Common myeloid progenitor, CD34-positive (primary cell): ENCODE measurements around the gene ATL1.

Experiments
- CTCF ChIA-PET: fragments of 350-600 bp; sonication (Branson Sonifier 250); formaldehyde crosslinking; loops from one replicate; lab custom pipeline; 2021; ENCODE audit warnings: antibody characterized with exemption; lab: Charles Lee
- POLR2A ChIA-PET: fragments of 350-600 bp; sonication (Branson Sonifier 250); formaldehyde crosslinking; loops from one replicate; lab custom pipeline; 2021; ENCODE audit warnings: antibody characterized with exemption; lab: Charles Lee
- DNase-seq, 3 donors: peaks; one replicate each; pipeline versions ENCODE4 v3.0.0 to v3.0.0-alpha.2; 2013
- H3K27ac ChIP-seq, 2 experiments: 1 replicate in 1 of 2; 2 replicates in 1 of 2; pipeline ENCODE4 v1.7.0; 2013; ENCODE audit warnings: inconsistent platforms in 2 of 2, low read length in 2 of 2, mild to moderate bottlenecking in 2 of 2, low read depth in 1 of 2, moderate library complexity in 1 of 2; ENCODE audit not compliant: severe bottlenecking in 2 of 2, insufficient read depth in 1 of 2, poor library complexity in 1 of 2
- H3K27me3 ChIP-seq, 5 experiments: replicated peaks in 2 of 5; 1 replicate in 3 of 5; 2 replicates in 2 of 5; pipeline versions ENCODE4 v1.6.1 to v1.7.0; 2013; ENCODE audit warnings: low read length in 4 of 5, mild to moderate bottlenecking in 2 of 5, moderate library complexity in 2 of 5, inconsistent platforms in 1 of 5; ENCODE audit not compliant: insufficient read depth in 5 of 5, control insufficient read depth in 4 of 5
- H3K36me3 ChIP-seq, 4 experiments: 1 replicate in 2 of 4; 2 replicates in 2 of 4; pipeline versions ENCODE4 v1.6.1 to v1.7.0; 2013; ENCODE audit warnings: low read length in 3 of 4, control low read depth in 1 of 4, mild to moderate bottlenecking in 1 of 4; ENCODE audit not compliant: control insufficient read depth in 4 of 4, insufficient read depth in 4 of 4
- H3K4me1 ChIP-seq, 4 experiments: 1 replicate in 3 of 4; 2 replicates in 1 of 4; pipeline versions ENCODE4 v1.6.1 to v1.7.1; 2013; ENCODE audit warnings: low read length in 3 of 4, mild to moderate bottlenecking in 3 of 4, control low read depth in 1 of 4, inconsistent platforms in 1 of 4, moderate library complexity in 1 of 4; ENCODE audit not compliant: control insufficient read depth in 4 of 4, insufficient read depth in 4 of 4; ENCODE audit errors: control extremely low read depth in 1 of 4
- H3K4me3 ChIP-seq, 7 experiments: 1 replicate in 4 of 7; 2 replicates in 3 of 7; pipeline versions ENCODE4 v1.5.1 to v1.7.0; 2013; ENCODE audit warnings: mild to moderate bottlenecking in 7 of 7, low read length in 6 of 7, moderate library complexity in 6 of 7, inconsistent platforms in 2 of 7, low read depth in 2 of 7, control low read depth in 1 of 7; ENCODE audit not compliant: insufficient read depth in 4 of 7, control insufficient read depth in 1 of 7; ENCODE audit errors: extremely low read depth in 1 of 7
- H3K9me3 ChIP-seq, 5 experiments: 1 replicate in 4 of 5; 2 replicates in 1 of 5; pipeline versions ENCODE4 v1.6.1 to v1.7.1; 2013; ENCODE audit warnings: low read length in 4 of 5, mild to moderate bottlenecking in 2 of 5, inconsistent platforms in 1 of 5, low read depth in 1 of 5, moderate library complexity in 1 of 5; ENCODE audit not compliant: control insufficient read depth in 4 of 5, insufficient read depth in 2 of 5; ENCODE audit errors: control extremely low read depth in 1 of 5
- WGBS: methylation state at CpG from one replicate; pipeline ENCODE4 v1.1.5; 2013; ENCODE audit not compliant: insufficient coverage; 5-methylcytosine and 5-hydroxymethylcytosine counted together

The ATL1 gene

DNA sequence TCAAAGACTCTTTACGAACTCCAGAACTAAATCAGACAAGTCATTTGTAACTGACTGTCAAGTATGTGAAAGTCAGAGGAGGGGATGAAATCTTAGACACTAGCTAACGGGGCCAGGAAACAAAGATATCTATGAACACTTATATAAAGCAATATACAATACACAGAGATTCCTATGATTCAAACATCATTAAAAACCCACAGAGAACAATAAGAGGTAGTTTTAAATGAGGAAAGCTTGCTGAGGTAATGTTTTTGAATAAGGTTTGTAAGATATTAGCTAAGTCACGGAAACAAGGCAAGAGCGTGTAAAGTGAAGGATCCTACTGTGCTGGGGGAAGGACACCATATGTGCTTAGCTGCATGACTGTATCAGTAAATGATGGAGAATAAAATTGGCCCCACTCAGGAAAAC, 71.5 kb downstream of the ATL1 start:
- no peak overlapping the region for H3K4me3 ChIP-seq
- H3K36me3 ChIP-seq, result peaks cover 0 to 24% (median 8%) of the 10 kb centered on the region in 4 experiments
- no peaks in the 10 kb centered on the region for H3K27me3 ChIP-seq
- DNase-seq, result no peak
- 100% methylated on average over 2 of the region's 4 CpGs for WGBS
- H3K4me1 ChIP-seq, result no peaks in the 10 kb centered on the region
- no peaks in the 10 kb centered on the region for H3K9me3 ChIP-seq
- POLR2A ChIA-PET, result interaction anchor here (0.6 kb wide), 1 partner anchor 77 kb away, joined by 4 read pairs; no protein-coding TSS in a partner anchor
- CTCF ChIA-PET, result interaction anchor here (1.2 to 1.4 kb wide), 3 partner anchors 11 to 14 kb away, joined by 3 to 4 read pairs (median 3); no protein-coding TSS in a partner anchor
- H3K27ac ChIP-seq, result no peak overlapping the region

DNA sequence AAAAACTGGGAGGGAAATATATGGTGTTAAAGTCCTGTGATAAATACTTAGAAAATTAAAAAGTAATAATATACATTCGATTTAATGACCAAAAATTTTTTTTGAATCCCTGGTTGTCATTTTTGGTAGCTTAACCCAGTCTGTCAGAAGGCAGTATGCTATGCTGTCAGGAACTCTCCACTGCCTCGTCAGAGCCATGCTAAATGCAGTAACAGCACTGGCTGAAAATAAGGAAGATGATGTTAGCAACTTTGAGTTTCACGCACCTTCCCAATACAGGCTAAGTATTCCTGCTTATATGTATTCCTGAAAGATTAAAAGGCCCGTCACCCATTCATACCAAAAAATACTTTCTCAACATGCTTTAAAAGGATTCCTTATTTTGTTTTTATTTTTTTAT, 74.0 kb downstream of the ATL1 start:
- CTCF ChIA-PET, result interaction anchor here (1.0 to 2.0 kb wide), 3 partner anchors 14 to 81 kb away, joined by 3 to 5 read pairs (median 5); no protein-coding TSS in a partner anchor
- WGBS, result 100% methylated on average over 1 of the region's 4 CpGs

DNA sequence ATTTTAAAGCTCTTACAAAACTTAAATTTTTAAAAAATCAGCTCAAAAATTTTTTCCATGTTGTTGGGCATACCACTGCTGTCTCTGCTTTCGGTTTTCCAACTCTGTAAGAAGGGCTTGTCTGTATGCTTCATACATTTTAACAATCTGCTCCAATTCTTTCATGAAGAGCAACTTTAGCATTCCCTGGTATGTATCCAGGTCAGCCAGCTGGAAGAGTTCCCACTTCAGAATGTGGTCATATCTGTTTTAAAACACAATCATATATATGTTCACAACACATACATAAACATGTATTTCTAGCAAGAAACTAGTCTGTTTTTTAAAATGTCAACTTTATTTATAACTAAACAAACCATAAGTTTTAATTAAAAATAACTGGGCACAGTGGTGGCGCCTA, 75.2 kb downstream of the ATL1 start:
- Histone ChIP-seq H3K4me1 (no peaks in the 10 kb centered on the region), H3K36me3 (peaks cover 3 to 18% (median 12%) of the 10 kb centered on the region in 4 experiments), H3K27me3 (no peaks in the 10 kb centered on the region), H3K27ac (no peak overlapping the region), H3K9me3 (no peaks in the 10 kb centered on the region), H3K4me3 (no peak overlapping the region)
- WGBS, result 100% methylated on average over 1 of the region's 2 CpGs
- CTCF ChIA-PET, result interaction anchor here (2.0 kb wide), 1 partner anchor 79 kb away, joined by 5 read pairs; no protein-coding TSS in a partner anchor
- no peak for DNase-seq
- POLR2A ChIA-PET, result no interaction called here

More for the DNA sequence above, 74.0 kb downstream of the ATL1 start:
- DNase-seq, result no peak
- Histone ChIP-seq H3K27me3 (no peaks in the 10 kb centered on the region), H3K9me3 (no peaks in the 10 kb centered on the region), H3K36me3 (peaks cover 3 to 16% (median 12%) of the 10 kb centered on the region in 4 experiments), H3K4me3 (no peak overlapping the region), H3K4me1 (no peaks in the 10 kb centered on the region), H3K27ac (no peak overlapping the region)
- POLR2A ChIA-PET, result no interaction called here

DNA sequence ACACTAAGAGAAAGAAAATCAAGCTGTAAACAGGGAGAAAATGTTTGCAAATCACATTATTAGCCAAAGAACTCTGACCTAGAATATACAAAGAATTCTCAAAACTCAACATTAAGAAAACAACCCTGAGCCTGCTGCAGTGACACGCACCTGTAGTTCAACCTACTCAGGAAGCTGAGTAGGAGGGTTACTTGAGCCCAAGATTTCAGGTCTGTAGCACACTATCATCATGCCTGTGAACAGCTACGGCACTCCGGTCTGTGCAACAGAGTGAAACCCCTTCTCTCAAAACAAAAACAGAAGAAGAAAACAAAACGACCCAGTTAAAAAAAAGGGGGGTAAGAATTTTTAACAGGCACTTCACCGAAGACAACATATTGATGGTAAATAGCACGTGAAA, 87.3 kb downstream of the ATL1 start:
- H3K4me3 ChIP-seq, result no peak overlapping the region
- no peak for DNase-seq
- H3K4me1 ChIP-seq, result no peaks in the 10 kb centered on the region
- no peak overlapping the region for H3K27ac ChIP-seq
- peaks cover 0 to 10% (median 6%) of the 10 kb centered on the region in 4 experiments for H3K36me3 ChIP-seq
- ChIA-PET CTCF (interaction anchor here (1.2 kb wide), 1 partner anchor 19 kb away, joined by 3 read pairs; no protein-coding TSS in a partner anchor), POLR2A (no interaction called here)
- H3K27me3 ChIP-seq, result no peaks in the 10 kb centered on the region
- 88% methylated on average over 4 of the region's 6 CpGs for WGBS
- H3K9me3 ChIP-seq, result no peaks in the 10 kb centered on the region

DNA sequence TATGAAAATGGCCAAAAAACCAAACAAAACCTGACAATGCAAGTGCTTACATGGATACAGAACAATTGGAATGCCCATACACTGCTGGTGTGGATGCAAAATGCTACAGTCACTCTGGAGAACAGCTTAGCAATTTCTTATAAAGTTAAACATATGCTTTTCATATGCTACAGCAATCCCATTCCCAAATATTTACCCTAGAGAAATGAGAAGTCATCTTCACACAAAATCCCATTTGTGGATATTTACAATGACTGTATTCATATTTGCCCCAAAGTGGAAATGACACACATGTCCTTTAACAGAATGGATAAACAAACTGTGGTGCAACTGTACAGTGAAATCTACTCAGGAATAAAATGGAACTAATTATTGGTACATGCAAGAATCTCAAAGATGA, 87.8 kb downstream of the ATL1 start:
- CTCF ChIA-PET, result no interaction called here
- Histone ChIP-seq H3K4me1 (no peaks in the 10 kb centered on the region), H3K4me3 (no peak overlapping the region), H3K36me3 (peaks cover 0 to 10% (median 6%) of the 10 kb centered on the region in 4 experiments), H3K27me3 (no peaks in the 10 kb centered on the region), H3K9me3 (no peaks in the 10 kb centered on the region), H3K27ac (no peak overlapping the region)
- POLR2A ChIA-PET, result no interaction called here
- DNase-seq, result no peak

DNA sequence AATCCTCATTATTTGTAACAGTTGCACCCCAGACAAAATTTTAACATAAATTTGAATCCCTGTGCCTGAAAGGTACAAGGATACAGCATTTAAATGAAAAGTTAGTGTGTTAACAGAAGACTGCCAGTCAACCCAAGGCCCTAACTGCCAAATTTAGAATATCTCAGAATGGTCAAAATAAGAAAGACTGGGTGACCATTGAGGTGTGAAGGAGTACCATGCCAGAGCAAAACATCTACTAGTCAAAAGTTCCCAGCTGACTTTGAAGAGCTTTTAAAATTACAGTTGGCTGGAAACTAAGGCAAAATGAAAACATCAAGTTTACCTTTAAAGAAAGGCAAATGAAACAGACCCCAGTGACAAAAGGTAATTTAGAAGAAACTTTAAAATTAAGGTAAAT, 89.7 kb downstream of the ATL1 start:
- Histone ChIP-seq H3K36me3 (peaks cover 0 to 5% (median 0%) of the 10 kb centered on the region in 4 experiments), H3K4me1 (no peaks in the 10 kb centered on the region), H3K4me3 (no peak overlapping the region), H3K27ac (no peak overlapping the region), H3K9me3 (no peaks in the 10 kb centered on the region), H3K27me3 (no peaks in the 10 kb centered on the region)
- POLR2A ChIA-PET, result no interaction called here
- DNase-seq, result no peak
- CTCF ChIA-PET, result interaction anchor here (1.1 to 1.9 kb wide), 2 partner anchors 10 to 63 kb away, joined by 3 to 4 read pairs; no protein-coding TSS in a partner anchor

DNA sequence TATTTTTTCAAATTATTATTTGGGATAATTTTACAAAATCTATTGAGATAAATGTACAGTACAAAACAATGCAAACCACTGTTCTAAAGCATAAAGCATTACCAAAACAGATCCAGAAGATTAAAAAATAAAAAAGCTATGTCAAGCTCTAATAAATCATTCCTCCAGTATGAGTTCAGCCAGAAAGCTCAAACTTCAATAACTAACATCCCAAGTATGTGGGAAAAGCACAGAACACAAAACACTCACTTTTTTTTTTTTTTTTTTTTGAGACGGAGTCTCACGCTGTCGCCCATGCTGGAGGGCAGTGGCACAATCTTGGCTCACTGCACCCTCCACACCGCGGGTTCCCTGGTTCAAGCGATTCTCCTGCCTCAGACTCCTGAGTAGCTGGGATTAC, 96.8 kb downstream of the ATL1 start:
- Histone ChIP-seq H3K4me1 (peaks cover 0 to 10% (median 4%) of the 10 kb centered on the region in 4 experiments), H3K27ac (no peak overlapping the region), H3K36me3 (peaks cover 0 to 16% (median 5%) of the 10 kb centered on the region in 4 experiments), H3K4me3 (no peak overlapping the region), H3K9me3 (peaks cover 0 to 6% (median 0%) of the 10 kb centered on the region in 5 experiments), H3K27me3 (no peaks in the 10 kb centered on the region)
- DNase-seq, result no peak
- WGBS, result 100% methylated on average over 5 of the region's 6 CpGs
- ChIA-PET POLR2A (no interaction called here), CTCF (interaction anchor here (0.6 to 0.7 kb wide), 2 partner anchors 45 to 50 kb away, joined by 3 read pairs; no protein-coding TSS in a partner anchor)
